ENCODE results near the gene TBC1D22A. TPM values are rescaled to one million over a fixed set of nuclear protein-coding genes. Genes with fewer than 3 reads are reported as not detected.

TBC1D22A gene
- total RNA-seq, 1 experiment from 2014 or later, result 18.2 TPM

- Histone ChIP-seq H3K36me3 (no peaks in the 10 kb centered on the region), H3K4me3 (no peak overlapping the region), H3K9me3 (peaks cover 2% of the 10 kb centered on the region; the same call in 1 of the 2 replicates), H3K27me3 (no peaks in the 10 kb centered on the region)
- DNase-seq, result no peak
These were observed 194.2 kb downstream of the TBC1D22A start for GRCh38 chr22:46956498-46957215.

DNA sequence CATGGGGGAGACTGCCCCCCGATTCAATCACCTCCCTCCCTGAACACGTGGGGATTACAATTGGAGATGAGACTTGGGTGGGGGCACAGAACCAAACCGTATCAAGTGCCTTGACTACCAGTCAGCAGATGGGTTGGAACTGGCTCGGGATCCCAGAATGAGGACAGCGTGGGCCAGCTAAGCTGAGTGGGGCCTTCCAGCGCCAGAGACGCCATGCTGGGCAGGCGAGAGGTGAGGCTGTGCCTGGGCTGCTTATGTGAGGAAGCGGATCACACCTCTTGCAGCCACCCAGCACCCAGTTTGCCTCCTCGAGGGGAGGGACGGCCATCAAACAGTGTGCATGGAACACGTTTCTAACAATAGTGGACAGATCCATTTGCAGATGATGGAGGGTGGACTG is 195.1 kb downstream of the TBC1D22A start:
- no peak for DNase-seq
- peaks cover 2% of the 10 kb centered on the region; the same call in 1 of the 2 replicates for H3K9me3 ChIP-seq
- no peak overlapping the region for H3K4me3 ChIP-seq
- H3K27me3 ChIP-seq, result no peaks in the 10 kb centered on the region
- H3K36me3 ChIP-seq, result no peaks in the 10 kb centered on the region

DNA sequence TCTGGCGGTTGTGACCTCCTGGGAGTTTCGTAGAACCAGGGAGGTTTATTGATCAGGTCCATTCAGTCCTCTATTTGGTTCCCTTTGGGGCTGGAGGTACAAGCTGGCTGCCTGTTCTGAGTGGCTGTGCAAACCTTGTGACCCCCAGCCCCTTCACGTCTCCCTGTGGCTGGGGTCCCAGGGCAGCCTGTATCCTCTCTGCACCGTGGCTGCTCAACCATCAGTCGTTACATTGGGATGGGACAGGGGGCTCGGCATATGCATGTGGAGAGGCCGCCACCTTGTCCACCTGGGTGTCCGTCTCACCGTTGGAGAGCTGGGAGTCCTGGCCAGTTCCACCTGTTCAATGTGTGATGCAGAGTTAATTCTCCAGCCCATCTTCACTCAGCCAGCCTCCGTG is 195.7 kb downstream of the TBC1D22A start:
- no peaks in the 10 kb centered on the region for H3K27me3 ChIP-seq
- peaks cover 2% of the 10 kb centered on the region; the same call in 1 of the 2 replicates for H3K9me3 ChIP-seq
- H3K36me3 ChIP-seq, result no peaks in the 10 kb centered on the region
- no peak overlapping the region for H3K4me3 ChIP-seq
- no peak for DNase-seq

- Histone ChIP-seq H3K9me3 (peaks cover under 1% of the 10 kb centered on the region; the same call in 1 of the 2 replicates), H3K4me3 (no peak overlapping the region), H3K36me3 (no peaks in the 10 kb centered on the region), H3K27me3 (no peaks in the 10 kb centered on the region)
- DNase-seq, result no peak
These were observed 196.2 kb downstream of the TBC1D22A start for GRCh38 chr22:46958658-46959057.

GRCh38 chr22:46959369-46959768 is 196.9 kb downstream of the TBC1D22A start:
- Histone ChIP-seq H3K4me3 (no peak overlapping the region), H3K9me3 (no peaks in the 10 kb centered on the region), H3K27me3 (no peaks in the 10 kb centered on the region), H3K36me3 (no peaks in the 10 kb centered on the region)
- DNase-seq, result no peak

DNA sequence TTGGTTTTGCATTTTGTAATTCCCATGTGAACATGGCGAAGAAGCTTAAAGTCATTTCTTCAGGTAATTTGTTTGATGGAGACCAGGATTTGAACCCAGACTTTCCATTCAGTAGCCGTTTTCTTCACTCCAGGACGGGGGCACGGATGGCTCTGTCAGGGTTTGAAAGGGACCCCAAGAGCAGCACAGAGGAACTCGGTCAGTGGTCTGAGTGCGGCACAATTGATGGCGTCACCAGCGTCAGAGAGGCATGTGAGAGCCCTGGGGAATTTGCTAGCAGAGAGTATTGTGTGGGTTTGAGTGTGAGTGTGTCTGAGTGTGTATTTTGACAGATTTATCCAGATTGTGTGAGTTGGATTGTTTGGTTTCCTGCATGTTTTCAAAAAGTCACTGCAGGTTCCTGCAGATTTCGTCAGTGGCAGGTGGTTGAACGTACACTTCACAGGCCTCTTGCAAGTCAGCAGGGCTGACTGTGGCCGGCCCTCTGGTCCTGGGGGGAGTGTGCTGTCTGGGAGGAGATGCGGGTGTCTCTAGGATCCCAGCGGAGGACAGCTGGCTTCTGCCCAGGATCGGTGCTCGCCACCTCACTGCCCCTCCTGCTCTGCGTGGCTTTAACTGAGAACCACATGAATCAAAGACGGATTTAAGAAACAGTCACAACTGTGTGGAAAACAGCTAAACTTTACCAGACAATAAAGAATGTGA is 199.3 kb downstream of the TBC1D22A start:
- Histone ChIP-seq H3K4me3 (no peak overlapping the region), H3K36me3 (no peaks in the 10 kb centered on the region), H3K9me3 (no peaks in the 10 kb centered on the region), H3K27me3 (no peaks in the 10 kb centered on the region)
- DNase-seq, result no peak

- DNase-seq, result no peak
- Histone ChIP-seq H3K27me3 (no peaks in the 10 kb centered on the region), H3K36me3 (no peaks in the 10 kb centered on the region), H3K4me3 (no peak overlapping the region), H3K9me3 (no peaks in the 10 kb centered on the region)
These were observed 200.0 kb downstream of the TBC1D22A start for GRCh38 chr22:46962406-46962805.

GRCh38 chr22:46963672-46964545 is 201.5 kb downstream of the TBC1D22A start:
- DNase-seq, result no peak
- Histone ChIP-seq H3K4me3 (no peak overlapping the region), H3K27me3 (no peaks in the 10 kb centered on the region), H3K9me3 (no peaks in the 10 kb centered on the region), H3K36me3 (no peaks in the 10 kb centered on the region)

GRCh38 chr22:46964773-46965550 is 202.5 kb downstream of the TBC1D22A start:
- Histone ChIP-seq H3K27me3 (no peaks in the 10 kb centered on the region), H3K36me3 (no peaks in the 10 kb centered on the region), H3K9me3 (no peaks in the 10 kb centered on the region), H3K4me3 (no peak overlapping the region)
- no peak for DNase-seq

DNA sequence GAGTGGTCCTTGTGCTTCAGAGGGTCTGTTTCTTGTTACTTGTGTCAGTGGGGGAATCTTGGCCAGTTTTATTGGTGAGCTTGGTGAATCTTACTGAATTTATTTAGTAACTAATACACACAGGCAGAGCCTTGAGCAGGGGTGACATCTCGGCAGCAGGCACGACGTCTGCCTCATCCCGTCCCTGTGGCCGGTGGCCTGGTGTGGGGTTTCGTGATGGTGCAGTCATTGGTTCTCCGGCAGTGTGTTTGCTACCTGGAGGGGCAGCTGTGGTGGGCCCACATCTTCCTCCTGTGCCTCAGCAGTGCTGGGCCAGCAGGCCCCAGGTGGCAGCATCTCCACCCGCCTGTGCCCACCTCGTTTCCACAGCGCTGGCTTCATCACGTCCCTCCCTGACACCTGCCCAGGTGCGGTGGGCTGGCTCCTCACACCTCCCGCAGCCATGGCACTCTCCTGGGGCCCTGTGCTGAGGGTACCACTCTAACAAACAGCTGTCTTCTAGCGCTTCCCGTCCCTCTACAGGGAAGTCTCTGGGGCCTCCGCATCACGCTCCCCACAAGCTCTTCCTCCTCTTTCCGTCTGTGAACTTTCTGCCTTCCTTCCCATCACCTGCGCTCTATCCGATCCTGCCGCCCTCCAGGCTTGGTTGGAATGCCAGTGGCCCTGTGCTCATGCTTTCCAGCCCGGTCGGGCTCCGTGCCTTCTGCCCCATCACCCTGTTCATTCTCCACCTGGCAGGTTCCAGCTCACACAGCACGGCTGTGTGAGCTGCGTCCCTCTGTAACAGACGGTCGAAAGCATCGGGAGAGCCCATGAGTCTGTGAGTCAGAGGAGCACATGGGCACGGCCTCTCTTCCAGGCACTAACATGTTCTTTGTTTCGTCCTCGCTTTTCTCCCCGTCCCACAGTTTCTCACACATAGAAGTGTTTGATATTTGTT is 203.4 kb downstream of the TBC1D22A start:
- Histone ChIP-seq H3K4me3 (no peak overlapping the region), H3K27me3 (no peaks in the 10 kb centered on the region), H3K9me3 (no peaks in the 10 kb centered on the region), H3K36me3 (no peaks in the 10 kb centered on the region)
- no peak for DNase-seq

- Histone ChIP-seq H3K4me3 (no peak overlapping the region), H3K27me3 (no peaks in the 10 kb centered on the region), H3K9me3 (no peaks in the 10 kb centered on the region), H3K36me3 (no peaks in the 10 kb centered on the region)
- no peak for DNase-seq
These were observed 204.0 kb downstream of the TBC1D22A start for GRCh38 chr22:46966495-46966845.

GRCh38 chr22:46966846-46967245 is 204.4 kb downstream of the TBC1D22A start:
- Histone ChIP-seq H3K36me3 (no peaks in the 10 kb centered on the region), H3K9me3 (no peaks in the 10 kb centered on the region), H3K4me3 (no peak overlapping the region), H3K27me3 (no peaks in the 10 kb centered on the region)
- no peak for DNase-seq

DNA sequence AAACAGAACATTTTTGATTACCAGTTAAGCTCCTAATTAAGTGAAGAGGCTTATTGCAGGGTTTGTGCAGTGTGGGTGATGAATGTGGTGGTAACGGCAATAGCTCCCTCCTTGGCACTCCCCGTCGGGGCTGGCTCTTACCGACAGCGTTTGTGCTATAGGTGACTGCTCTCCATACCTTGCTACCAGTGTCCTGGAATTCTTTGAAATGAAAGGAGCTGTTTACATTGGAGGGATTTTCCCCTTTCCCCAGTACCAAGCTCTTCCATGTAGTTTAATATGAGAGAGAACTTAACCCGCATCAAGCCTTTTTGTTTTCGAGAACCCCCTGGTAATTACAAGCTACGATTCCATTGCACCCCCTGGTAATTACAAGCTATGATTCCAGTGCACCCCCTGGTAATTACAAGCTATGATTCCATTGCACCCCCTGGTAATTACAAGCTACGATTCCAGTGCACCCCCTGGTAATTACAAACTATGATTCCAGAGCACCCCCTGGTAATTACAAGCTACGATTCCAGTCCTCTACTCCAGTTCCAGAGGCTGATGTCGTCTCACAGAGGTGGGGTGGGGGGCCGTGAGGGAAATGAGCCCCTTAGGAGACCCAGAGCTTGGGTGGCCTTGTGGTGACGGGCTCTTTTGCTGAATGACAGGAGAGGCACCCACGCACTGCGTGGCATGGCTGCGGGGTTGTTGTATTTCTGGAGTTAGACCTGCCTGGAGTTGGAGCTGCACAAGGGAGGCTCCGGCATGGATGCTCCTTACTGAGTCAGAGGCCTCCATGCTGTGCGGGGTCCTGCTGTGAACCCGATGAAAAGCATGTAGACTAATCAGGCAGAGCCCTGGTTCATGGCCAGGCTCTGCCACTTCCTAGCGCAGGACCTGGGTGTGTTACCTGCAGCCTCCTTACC is 205.3 kb downstream of the TBC1D22A start:
- H3K4me3 ChIP-seq, result no peak overlapping the region
- H3K27me3 ChIP-seq, result no peaks in the 10 kb centered on the region
- DNase-seq, result peak; percentile 44
- H3K9me3 ChIP-seq, result no peaks in the 10 kb centered on the region
- no peaks in the 10 kb centered on the region for H3K36me3 ChIP-seq

DNA sequence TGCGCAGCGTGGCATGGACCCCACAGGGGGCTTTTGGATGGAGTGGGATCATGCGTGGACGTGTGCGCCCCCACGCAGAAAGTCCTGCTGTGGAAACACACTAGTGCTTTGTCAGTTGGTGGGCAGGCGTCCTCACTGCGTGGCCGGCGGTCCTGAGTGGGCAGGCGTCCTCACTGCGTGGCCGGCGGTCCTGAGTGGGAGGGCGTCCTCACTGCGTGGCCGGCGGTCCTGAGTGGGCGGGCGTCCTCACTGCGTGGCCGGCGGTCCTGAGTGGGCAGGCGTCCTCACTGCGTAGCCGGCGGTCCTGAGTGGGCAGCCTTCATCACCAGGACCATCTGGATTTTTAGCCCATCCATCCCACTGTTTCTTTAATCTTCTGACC is 205.9 kb downstream of the TBC1D22A start:
- Histone ChIP-seq H3K36me3 (no peaks in the 10 kb centered on the region), H3K27me3 (no peaks in the 10 kb centered on the region), H3K4me3 (no peak overlapping the region), H3K9me3 (no peaks in the 10 kb centered on the region)
- DNase-seq, result no peak

- Histone ChIP-seq H3K27me3 (no peaks in the 10 kb centered on the region), H3K9me3 (no peaks in the 10 kb centered on the region), H3K36me3 (no peaks in the 10 kb centered on the region), H3K4me3 (no peak overlapping the region)
- DNase-seq, result no peak
These were observed 206.4 kb downstream of the TBC1D22A start for GRCh38 chr22:46968848-46969247.

Measured in MG63 (cell line).